ENCODE results near the gene POLR2C. TPM values are rescaled to one million over a fixed set of nuclear protein-coding genes. Genes with fewer than 3 reads are reported as not detected.
A peak's percentile ranks its signal among the peaks of the same experiment; 100 is the strongest.

POLR2C gene
- total RNA-seq, 1 experiment from 2014 or later = 85.6 TPM

DNA sequence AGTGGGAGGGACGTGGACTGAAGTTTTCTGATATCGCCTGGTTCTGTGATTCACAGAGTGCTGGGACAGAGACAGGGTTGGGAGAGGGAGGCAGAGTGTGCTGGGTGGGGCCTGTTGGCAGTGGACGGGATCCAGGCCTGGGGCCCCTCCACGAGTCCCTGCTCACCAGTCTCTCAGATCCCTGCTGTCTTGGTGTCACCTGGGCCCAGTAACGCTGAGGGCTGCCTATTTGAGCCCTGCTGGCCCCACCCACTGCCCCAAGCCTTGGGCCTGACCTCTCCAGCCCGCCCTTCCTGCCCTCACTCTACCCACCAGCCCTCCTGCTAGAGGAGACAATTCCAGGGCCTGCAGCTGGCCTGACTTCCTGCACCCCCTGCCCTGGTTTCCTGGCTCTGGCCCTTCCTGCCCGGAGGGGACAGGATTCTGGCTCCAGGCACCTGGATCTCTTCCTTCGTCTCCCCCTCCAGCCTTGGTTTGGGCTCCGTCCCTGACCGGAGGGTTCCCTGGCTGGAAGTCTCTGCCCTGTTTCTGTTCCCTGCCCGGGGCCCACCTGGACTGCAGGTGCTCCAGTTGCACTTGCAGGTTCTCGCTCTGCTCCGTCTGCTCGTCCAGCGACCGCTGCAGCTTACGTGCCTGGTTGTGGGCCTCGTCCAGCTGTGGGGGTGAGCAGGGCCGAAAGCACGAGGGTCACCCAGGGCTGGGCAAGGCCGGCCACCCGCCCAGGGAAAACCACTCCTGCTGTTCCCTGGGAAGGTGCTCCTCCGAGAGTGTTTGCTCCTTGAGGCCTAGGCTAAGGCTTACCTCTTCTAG, 52.5 kb downstream of the POLR2C start:
- Histone ChIP-seq H3K56ac (ENCODE audit: insufficient read length, low read depth, low read length) (no peak overlapping the region), H3K4me1 (ENCODE audit: insufficient read depth, low read length) (no peaks in the 10 kb centered on the region), H4K91ac (ENCODE audit: insufficient read length, low read depth, low read length) (no peak overlapping the region), H3K79me2 (ENCODE audit: insufficient read depth, low read length) (no peaks in the 10 kb centered on the region), H4K8ac (replicated peaks; ENCODE audit: insufficient read length, low read depth, low read length) (no peak overlapping the region), H2BK5ac (ENCODE audit: insufficient read length, low read length) (no peak overlapping the region), H2BK120ac (ENCODE audit: low read depth, low read length, poor library complexity, severe bottlenecking) (no peak overlapping the region), H3K23me2 (ENCODE audit: insufficient read length, low read depth, low read length, poor library complexity, severe bottlenecking) (no peaks in the 10 kb centered on the region), H3T11ph (ENCODE audit: low read length) (no peak overlapping the region), H3K14ac (ENCODE audit: insufficient read depth, low read length) (no peak overlapping the region; the same call in 1 of the 2 replicates), H2AFZ (ENCODE audit: low read length) (no peak overlapping the region), H3K79me1 (ENCODE audit: insufficient read depth, low read depth, low read length, poor library complexity, severe bottlenecking) (no peaks in the 10 kb centered on the region), H4K20me1 (ENCODE audit: control insufficient read depth, insufficient read depth, insufficient read length) (no peaks in the 10 kb centered on the region), H3K27me3 (ENCODE audit: insufficient read depth, low read length) (no peaks in the 10 kb centered on the region), H3K9me3 (ENCODE audit: control insufficient read depth, low read depth, low read length) (no peaks in the 10 kb centered on the region), H3K9ac (ENCODE audit: extremely low read depth, insufficient read length, low read length) (no peak overlapping the region), H3K23ac (ENCODE audit: insufficient read length, low read depth, low read length) (no peak overlapping the region), H3K27ac (ENCODE audit: insufficient read length, low read depth, low read length) (no peak overlapping the region), H2BK15ac (ENCODE audit: low read depth, low read length) (no peak overlapping the region), H2BK20ac (ENCODE audit: low read depth, low read length, poor library complexity, severe bottlenecking) (no peak overlapping the region), H3K18ac (ENCODE audit: insufficient read length, low read depth, low read length) (no peak overlapping the region), H3K4ac (ENCODE audit: low read depth, low read length) (no peak overlapping the region), H2AK5ac (ENCODE audit: insufficient read length, low read length) (no peak overlapping the region), H4K5ac (ENCODE audit: insufficient read length, low read depth, low read length) (no peak overlapping the region), H3K4me2 (ENCODE audit: insufficient read depth, insufficient read length, low read length) (no peak overlapping the region), H2BK12ac (ENCODE audit: insufficient read length, low read depth, low read length) (no peak overlapping the region)
- DNase-seq = peak; percentile 72
- peaks cover 2 to 7% (median 2%) of the 10 kb centered on the region in 3 experiments; a peak in 4 of 7 replicates for H3K36me3 Mint-ChIP-seq (ENCODE audit: insufficient read depth in 1 of 3, low read depth in 3 of 3)
- peaks cover 2% of the 10 kb centered on the region; the same call in 1 of the 2 replicates for H3K27me3 Mint-ChIP-seq (ENCODE audit: low read depth)
- no peak overlapping the region for H3K4me3 Mint-ChIP-seq
- TF ChIP-seq, protein P1, sequence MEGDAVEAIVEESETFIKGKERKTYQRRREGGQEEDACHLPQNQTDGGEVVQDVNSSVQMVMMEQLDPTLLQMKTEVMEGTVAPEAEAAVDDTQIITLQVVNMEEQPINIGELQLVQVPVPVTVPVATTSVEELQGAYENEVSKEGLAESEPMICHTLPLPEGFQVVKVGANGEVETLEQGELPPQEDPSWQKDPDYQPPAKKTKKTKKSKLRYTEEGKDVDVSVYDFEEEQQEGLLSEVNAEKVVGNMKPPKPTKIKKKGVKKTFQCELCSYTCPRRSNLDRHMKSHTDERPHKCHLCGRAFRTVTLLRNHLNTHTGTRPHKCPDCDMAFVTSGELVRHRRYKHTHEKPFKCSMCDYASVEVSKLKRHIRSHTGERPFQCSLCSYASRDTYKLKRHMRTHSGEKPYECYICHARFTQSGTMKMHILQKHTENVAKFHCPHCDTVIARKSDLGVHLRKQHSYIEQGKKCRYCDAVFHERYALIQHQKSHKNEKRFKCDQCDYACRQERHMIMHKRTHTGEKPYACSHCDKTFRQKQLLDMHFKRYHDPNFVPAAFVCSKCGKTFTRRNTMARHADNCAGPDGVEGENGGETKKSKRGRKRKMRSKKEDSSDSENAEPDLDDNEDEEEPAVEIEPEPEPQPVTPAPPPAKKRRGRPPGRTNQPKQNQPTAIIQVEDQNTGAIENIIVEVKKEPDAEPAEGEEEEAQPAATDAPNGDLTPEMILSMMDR (conservative IDR thresholded peaks at IDR 0.05) = no peak
- H3K9me3 Mint-ChIP-seq = peaks cover 0 to 2% of the 10 kb centered on the region in 2 experiments; a peak in 1 of 5 replicates
- 0 out of 4 replicates have a peak, but pooled peaks cover 0 to 3% of the 10 kb centered on the region in 2 experiments for H3K4me1 Mint-ChIP-seq
- WGBS (ENCODE audit: extremely low coverage, insufficient read length, low lambda C conversion rate) = no CpG with 5 or more reads among the region's 23 CpGs
- no peak overlapping the region; a peak in 1 of 7 replicates for H3K27ac Mint-ChIP-seq

Measured in H9 (cell line).